ENCODE results near the gene DCTN4. TPM values are rescaled to one million over a fixed set of nuclear protein-coding genes. Genes with fewer than 3 reads are reported as not detected.
A peak's percentile ranks its signal among the peaks of the same experiment; 100 is the strongest.

DCTN4 gene
- total RNA-seq, 1 experiment from 2014 or later = 67.6 TPM

DNA sequence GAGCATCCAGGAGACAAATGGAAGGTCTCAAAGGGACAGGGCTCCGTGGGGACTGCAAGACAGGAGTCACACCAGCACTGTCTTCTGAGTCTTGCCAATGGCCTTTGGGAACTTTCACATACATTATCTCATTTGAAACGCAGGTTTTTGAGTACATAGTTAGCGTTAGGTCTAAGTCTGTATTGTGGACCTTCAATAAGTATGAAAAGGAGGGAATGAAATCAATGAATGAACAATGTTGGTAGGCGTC, 442 bp upstream of the DCTN4 start:
- Histone ChIP-seq H3K36me3 (ENCODE audit: insufficient read depth, low read length, poor library complexity, severe bottlenecking) (peaks cover 22% of the 10 kb centered on the region), H3K9me3 (ENCODE audit: low read depth, low read length, poor library complexity, severe bottlenecking) (no peaks in the 10 kb centered on the region), H3K27ac (ENCODE audit: low read depth, low read length, poor library complexity, severe bottlenecking) (peak overlapping the region; percentile 97), H3K4me1 (ENCODE audit: insufficient read depth, low read length, poor library complexity, severe bottlenecking) (peaks cover 12% of the 10 kb centered on the region), H3K4me3 (ENCODE audit: low read depth, low read length, poor library complexity, severe bottlenecking) (peak overlapping the region; percentile 78), H3K27me3 (replicated peaks; ENCODE audit: insufficient read depth, low read depth, low read length, poor library complexity) (no peaks in the 10 kb centered on the region)
- POLR2A ChIA-PET (ENCODE audit: low non-redundant PET) = no interaction called here
- CTCF ChIA-PET = interaction anchor here (1.0 kb wide), 1 partner anchor 42 kb away, joined by 4 read pairs; no protein-coding TSS in a partner anchor
- no peak for DNase-seq (ENCODE audit: low spot score)
- intact Hi-C loops (cut with micrococcal nuclease; ENCODE audit: unreplicated experiment) = no loop called here
- BruUV-seq (replicated peaks) = TSS peak; percentile 88
- TF ChIP-seq EZH2 (IDR thresholded peaks at IDR 0.05; ENCODE audit: borderline replicate concordance, low read depth, low read length, poor library complexity, severe bottlenecking) = no peak
- TF ChIP-seq, protein P1, sequence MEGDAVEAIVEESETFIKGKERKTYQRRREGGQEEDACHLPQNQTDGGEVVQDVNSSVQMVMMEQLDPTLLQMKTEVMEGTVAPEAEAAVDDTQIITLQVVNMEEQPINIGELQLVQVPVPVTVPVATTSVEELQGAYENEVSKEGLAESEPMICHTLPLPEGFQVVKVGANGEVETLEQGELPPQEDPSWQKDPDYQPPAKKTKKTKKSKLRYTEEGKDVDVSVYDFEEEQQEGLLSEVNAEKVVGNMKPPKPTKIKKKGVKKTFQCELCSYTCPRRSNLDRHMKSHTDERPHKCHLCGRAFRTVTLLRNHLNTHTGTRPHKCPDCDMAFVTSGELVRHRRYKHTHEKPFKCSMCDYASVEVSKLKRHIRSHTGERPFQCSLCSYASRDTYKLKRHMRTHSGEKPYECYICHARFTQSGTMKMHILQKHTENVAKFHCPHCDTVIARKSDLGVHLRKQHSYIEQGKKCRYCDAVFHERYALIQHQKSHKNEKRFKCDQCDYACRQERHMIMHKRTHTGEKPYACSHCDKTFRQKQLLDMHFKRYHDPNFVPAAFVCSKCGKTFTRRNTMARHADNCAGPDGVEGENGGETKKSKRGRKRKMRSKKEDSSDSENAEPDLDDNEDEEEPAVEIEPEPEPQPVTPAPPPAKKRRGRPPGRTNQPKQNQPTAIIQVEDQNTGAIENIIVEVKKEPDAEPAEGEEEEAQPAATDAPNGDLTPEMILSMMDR (conservative IDR thresholded peaks at IDR 0.05; ENCODE audit: low read depth, low read length) = no peak

DNA sequence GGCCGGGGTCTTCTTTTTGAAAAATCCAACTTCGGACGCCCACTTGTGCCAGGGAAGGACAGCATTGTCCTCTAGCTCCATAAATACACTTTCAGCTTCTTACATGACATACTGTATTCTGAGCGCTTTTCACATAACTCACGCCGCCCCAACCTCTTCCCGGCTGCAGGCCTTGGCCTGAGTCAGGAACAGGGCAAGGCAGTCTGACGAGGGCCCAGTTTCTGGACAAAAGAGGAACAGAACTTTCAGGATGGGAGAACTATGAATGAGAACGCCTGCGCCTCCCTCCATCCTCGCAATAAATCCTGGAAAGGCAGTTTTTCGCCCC, 650 bp downstream of the DCTN4 start:
- TSS peak; percentile 74 for BruUV-seq (replicated peaks)
- DNase-seq (ENCODE audit: low spot score) = no peak

GRCh38 chr5:150757087-150757649, 1.6 kb downstream of the DCTN4 start:
- POLR2A ChIA-PET (ENCODE audit: low non-redundant PET) = interaction anchor here (0.6 kb wide), 1 partner anchor 221 kb away, joined by 3 read pairs; no protein-coding TSS in a partner anchor
- Histone ChIP-seq H3K4me1 (ENCODE audit: insufficient read depth, low read length, poor library complexity, severe bottlenecking) (peaks cover 6% of the 10 kb centered on the region), H3K4me3 (ENCODE audit: low read depth, low read length, poor library complexity, severe bottlenecking) (peak overlapping the region; percentile 78), H3K27me3 (replicated peaks; ENCODE audit: insufficient read depth, low read depth, low read length, poor library complexity) (no peaks in the 10 kb centered on the region), H3K27ac (ENCODE audit: low read depth, low read length, poor library complexity, severe bottlenecking) (no peak overlapping the region), H3K9me3 (ENCODE audit: low read depth, low read length, poor library complexity, severe bottlenecking) (no peaks in the 10 kb centered on the region), H3K36me3 (ENCODE audit: insufficient read depth, low read length, poor library complexity, severe bottlenecking) (peaks cover 41% of the 10 kb centered on the region)
- no peak for DNase-seq (ENCODE audit: low spot score)
- intact Hi-C loops (cut with micrococcal nuclease; ENCODE audit: unreplicated experiment) = no loop called here
- CTCF ChIA-PET = no interaction called here
- no TSS peak for BruUV-seq (replicated peaks)
- TF ChIP-seq, protein P1 (conservative IDR thresholded peaks at IDR 0.05; ENCODE audit: low read depth, low read length) = no peak
- no peak for TF ChIP-seq EZH2 (IDR thresholded peaks at IDR 0.05; ENCODE audit: borderline replicate concordance, low read depth, low read length, poor library complexity, severe bottlenecking)

More for the DNA sequence above, 650 bp downstream of the DCTN4 start:
- no peaks in the 10 kb centered on the region for H3K27me3 ChIP-seq (replicated peaks; ENCODE audit: insufficient read depth, low read depth, low read length, poor library complexity)
- no peak for TF ChIP-seq EZH2 (IDR thresholded peaks at IDR 0.05; ENCODE audit: borderline replicate concordance, low read depth, low read length, poor library complexity, severe bottlenecking)
- TF ChIP-seq, protein P1 (conservative IDR thresholded peaks at IDR 0.05; ENCODE audit: low read depth, low read length) = no peak
- POLR2A ChIA-PET (ENCODE audit: low non-redundant PET) = interaction anchor here (0.6 to 1.3 kb wide), 3 partner anchors 21 to 582 kb away, joined by 3 to 7 read pairs (median 3); partner anchors contain the start of genes ANXA6 and SMIM3
- no peaks in the 10 kb centered on the region for H3K9me3 ChIP-seq (ENCODE audit: low read depth, low read length, poor library complexity, severe bottlenecking)
- peak overlapping the region; percentile 78 for H3K4me3 ChIP-seq (ENCODE audit: low read depth, low read length, poor library complexity, severe bottlenecking)
- peaks cover 9% of the 10 kb centered on the region for H3K4me1 ChIP-seq (ENCODE audit: insufficient read depth, low read length, poor library complexity, severe bottlenecking)
- peak overlapping the region; percentile 97 for H3K27ac ChIP-seq (ENCODE audit: low read depth, low read length, poor library complexity, severe bottlenecking)
- H3K36me3 ChIP-seq (ENCODE audit: insufficient read depth, low read length, poor library complexity, severe bottlenecking) = peaks cover 32% of the 10 kb centered on the region
- intact Hi-C loops (cut with micrococcal nuclease; ENCODE audit: unreplicated experiment) = no loop called here
- CTCF ChIA-PET = interaction anchor here (1.0 to 1.2 kb wide), 2 partner anchors 89 to 198 kb away, joined by 3 read pairs; no protein-coding TSS in a partner anchor

Measured in A673 (cell line).